ENCODE results near the gene KIRREL3.
A peak's percentile ranks its signal among the peaks of the same experiment; 100 is the strongest.

KIRREL3 gene

DNA sequence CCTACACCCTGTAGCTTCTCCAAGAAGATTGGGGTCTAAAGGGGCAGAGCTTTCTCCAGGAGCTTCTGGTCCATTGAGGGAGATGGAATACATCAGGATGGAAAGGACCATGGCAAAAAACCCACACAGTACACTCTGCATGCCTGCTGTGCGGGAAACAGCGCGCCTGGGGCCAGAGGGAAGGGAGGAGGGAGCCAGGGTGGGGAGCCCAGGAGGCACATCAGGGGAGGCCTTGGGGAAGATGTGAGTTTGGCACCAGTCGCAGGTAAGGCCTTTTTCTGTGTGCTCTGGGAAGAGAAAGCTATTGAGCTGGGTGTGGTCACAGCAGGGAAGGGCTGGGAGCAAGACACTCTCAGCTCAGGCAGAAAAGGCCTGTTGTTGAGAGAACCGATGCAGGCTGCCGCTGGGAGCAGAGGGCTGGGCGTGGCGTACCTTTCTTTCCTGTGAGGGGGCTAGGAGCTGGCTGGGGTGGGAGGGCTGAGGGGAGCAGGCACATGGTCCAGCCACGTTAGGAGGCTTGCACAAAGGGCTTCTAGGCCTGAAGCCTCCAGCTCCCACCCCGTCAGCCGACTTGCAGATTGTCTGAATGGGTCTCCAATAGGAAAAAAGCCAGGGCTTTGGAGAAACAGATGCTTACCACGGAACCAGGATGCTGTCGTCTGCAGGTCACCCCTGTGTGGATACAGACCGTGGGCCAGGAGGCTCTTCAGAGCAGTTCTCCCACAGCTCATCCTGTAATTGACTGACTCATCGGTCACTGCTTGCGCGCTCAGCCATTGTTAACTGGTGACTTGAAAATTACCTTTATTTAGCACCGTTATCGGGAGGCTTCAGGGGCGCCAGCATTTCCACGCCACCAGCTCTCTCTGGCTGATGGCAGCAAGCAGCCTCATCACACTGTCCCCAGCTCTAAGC, 407.8 kb downstream of the KIRREL3 start:
- no peak for DNase-seq

DNA sequence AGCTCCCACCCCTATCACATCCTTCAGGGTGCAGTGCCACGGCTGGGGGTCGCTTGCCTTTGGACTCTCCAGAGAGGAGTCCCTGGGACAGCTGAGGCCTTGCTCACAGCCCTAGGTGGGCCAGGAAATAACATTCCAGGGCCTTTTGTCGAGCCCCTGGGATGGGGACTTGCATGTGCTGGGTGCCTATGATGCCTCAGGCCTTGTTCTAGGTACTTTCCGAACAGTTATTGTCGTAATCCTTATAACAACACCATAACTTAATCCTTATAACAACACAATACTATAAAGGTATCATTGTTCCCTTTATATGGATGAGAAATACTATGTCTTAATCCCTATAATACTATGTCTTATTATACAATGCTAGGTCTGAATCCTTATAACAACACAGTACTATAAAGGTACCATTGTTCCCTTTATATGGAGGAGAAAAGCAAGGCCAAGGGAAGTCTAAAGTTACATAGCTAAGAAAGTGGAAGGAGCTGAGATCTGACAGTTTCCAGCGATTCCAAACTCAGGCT, 408.5 kb downstream of the KIRREL3 start:
- no peak for DNase-seq

DNA sequence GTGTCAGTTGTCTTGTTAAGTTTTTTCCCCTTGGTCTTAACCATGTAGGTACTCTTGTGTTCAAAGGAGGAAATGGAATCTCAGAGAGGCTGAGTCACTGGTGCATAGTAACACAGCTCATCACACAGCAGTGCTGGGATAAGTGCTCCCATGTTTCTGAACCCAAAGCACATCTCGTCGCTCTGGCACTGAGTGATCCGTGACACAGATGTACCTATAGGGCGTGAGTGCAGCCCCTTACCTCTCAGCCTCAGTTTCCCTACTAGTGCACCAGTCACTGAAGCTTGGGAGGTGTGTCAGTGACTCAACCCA, 411.1 kb downstream of the KIRREL3 start:
- no peak for DNase-seq

DNA sequence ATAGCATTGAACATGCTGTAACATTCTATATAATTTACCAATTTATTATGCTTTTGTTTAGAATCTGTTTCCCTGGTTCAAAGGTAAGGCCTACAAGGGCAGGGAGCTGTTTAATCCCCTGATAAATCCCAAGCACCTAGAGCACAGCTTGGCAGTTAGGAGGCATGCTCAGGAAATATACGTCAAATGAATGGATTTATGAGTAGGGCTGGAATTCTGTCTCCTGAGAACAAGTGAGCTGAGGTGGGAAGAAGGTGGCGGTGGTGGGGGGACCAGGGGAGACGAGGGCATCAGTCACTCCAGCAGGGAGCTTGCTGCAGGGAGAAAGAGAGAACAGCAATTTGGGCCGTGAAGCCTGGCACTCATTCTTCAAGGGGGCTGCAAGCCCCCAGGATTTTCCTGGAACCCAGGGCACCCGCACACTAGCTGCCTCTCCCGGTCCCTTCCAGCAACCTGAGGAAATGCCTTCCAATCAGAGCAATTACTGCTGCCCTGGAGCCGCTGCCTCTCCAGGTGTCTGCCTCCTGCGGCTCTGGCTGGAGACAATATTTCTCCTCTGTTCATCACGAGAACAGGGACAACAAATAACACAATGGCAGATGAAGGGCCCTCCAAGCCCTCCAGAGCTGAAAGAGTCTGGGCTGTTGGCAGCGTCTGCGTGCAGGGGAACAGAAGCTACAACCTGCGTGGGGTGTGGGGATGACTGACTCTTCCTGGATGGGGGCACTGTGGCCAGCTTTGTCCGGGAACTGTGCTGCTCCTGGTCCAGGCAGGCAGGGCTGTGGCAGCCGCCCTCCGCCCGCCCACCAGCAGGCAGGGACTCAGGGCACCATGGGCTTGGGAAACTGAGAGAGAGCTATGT, 411.7 kb downstream of the KIRREL3 start:
- no peak for DNase-seq

DNA sequence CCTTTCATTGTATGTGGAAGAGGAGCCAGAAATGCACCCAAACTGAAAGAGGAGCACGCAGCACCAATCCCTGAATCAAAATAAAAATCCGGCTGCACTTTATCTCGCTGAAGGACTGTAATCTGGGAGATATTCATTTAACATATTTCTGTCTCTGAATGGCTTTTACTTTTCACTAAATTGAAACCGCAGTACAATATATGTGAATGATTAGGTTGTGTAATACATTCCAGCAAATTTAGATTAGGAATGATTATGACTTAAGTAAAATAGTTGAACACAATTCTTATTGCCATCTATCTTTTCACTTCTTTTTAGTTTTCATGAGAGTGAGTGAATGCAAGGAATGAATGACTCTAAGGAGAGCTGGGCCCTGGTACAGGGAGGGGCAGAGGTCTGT, 413.0 kb downstream of the KIRREL3 start:
- no peak for DNase-seq

DNA sequence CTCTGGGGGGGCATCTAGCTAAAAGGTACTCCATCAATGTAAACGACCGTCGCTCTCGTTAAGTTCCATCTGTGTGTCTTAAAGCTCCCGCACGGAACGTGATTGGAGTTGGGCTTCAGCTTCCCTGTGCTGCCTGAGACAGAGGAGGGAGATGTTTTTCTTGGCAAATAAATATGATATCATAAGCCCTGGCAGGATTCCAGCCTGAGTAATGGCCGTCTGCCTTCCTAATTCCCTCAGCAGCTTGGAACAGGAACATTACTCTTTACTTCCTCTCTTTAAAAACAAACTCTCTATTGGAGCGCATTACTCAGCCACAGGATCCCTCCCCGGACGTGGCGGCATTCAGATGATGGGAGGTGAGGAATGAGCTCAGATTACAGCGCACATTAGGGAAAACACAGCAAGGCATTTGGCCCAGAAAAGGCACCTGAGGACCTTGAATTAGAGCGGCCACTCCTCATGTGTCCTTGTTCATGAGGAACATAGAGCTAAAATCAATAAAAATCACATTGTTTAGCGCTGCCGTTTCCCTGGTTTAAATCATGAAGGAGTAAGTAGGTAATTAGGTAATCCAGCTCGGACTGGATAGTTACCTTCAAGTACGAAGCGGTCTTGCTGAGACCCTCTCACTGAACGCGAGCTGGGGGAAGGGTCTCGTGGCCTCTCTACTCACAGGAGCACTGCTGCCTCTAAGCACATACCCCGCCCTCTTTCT, 414.6 kb downstream of the KIRREL3 start:
- peak; percentile 62 to 66 for DNase-seq

DNA sequence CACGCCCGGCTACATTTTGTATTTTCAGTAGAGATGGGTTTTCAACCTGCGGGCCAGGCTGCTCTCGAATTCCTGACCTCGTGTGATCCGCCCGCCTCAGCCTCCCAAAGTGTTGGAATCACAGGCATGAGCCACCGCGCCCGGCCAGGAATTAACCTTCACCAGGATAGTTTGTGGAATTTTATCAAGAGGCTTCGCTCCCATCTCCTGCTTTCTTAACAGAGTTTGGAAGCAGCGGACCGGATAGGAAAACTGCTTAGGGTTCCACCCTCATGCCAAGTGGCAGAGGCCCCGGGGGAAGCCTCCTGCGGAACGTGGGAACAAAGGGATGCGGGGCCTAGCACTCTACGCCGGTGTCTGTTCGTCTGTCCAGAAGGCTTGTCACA, 415.2 kb downstream of the KIRREL3 start:
- no peak for DNase-seq

DNA sequence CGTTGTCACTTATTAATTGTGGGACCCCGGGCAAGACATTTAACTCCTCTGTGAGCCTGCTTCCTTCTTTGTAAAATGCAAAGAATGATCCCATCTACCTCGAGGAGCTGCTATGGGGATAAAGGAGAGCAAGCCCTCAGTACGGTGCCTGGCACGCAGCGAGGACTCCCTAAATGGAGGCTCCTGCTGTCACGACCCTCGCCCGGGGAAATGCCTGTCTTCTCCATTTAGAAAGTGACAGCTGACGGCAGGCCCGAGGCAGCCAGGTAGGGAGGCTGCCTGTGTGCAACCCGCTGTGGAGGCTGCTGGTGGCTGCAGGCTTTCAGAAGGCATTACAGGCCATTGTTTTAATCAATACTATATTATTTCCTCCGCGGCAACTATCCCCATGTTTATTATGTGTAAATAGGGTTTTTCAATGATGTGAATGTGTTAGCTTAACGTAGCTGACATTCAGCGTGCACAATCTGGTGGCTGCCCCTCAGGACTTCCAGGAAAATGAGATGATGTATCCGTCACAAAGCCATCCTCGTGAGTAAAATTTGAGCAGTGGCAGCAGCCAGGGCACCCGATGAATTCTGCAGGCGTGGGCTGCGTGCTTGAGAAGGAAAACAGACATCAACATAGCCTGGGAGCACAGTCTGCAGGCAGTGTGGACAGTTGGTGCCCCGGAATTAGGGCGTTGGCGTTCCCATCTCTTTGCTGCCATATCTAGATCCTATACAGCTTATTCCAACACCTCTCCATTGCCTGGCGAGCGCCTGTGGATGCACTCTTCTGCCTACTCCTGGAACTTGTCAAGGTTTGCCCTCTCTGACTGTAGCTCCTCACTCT, 416.8 kb downstream of the KIRREL3 start:
- DNase-seq = no peak

DNA sequence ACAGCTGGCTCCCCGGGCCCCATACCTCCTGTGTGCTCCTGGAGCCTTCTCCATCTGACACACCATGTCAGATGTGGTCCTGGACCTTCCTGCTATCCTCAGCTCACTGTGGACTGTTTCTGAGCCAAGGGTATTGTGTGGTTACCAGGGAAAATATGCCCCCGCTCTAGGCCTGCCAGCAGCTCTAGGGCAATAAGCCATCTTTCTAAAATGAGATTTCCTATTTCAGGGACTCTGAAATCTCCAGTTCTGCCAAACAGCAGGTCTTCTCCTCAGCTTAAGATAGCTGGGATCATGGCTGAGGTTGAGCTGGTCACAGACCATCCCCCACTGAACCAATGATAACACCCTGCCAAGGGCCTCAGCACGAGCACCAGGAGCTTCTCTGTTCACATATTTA, 417.5 kb downstream of the KIRREL3 start:
- DNase-seq = no peak

DNA sequence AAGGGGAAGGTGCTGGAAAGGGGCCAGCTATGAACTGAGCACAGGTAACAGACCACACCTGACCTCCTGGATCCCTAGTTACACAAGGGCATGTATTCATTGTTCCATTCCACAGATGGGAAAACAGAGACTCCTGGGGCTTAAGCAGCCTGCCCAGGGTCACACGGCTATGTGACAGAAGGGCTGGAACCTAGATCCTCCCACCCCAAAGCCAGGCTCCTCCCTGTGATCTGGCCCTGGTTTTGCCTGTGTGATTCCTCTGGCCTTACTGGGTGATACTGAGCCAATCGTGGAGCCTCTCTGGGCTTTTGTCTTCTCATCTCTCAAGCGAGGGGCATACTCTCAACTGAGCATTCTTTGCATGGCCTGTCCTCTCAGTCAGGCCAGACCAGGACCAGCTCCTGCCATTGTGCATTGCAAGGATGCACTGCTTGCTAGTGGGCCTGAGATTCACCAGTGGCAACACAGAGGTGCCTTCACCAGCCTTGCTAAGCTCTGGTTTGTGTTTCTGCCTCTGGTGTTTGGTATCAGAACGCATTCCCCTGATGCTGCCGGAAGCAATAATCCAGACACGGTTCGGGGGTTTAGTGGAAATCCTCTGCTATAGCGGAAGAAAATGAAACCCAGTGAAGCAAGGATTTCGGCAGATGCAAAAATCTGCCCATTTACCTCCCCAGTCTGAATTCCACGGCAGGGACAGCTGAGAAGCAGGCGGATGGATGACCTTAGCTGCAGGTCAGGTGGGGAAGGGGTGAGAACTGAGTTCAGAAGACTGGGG, 418.5 kb downstream of the KIRREL3 start:
- DNase-seq = no peak

DNA sequence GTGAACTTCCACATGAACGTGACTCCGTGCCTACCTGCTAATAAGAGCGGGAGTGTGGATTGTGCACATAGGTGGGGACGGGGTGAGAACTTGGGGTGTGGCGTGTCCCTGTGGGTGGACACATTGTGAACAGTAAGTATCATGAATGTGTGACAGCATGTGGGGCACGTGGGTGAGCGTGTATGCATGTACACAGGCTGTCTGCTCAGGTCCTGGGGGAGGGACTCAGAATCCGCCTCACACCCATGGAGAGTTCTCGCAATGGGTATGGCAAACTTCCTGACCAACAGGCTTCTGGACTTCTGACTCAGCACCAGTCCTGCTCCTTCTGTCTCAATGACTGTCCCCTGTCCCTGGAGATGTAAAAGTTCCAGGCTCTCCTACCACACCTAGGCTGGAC, 422.1 kb downstream of the KIRREL3 start:
- DNase-seq = no peak

DNA sequence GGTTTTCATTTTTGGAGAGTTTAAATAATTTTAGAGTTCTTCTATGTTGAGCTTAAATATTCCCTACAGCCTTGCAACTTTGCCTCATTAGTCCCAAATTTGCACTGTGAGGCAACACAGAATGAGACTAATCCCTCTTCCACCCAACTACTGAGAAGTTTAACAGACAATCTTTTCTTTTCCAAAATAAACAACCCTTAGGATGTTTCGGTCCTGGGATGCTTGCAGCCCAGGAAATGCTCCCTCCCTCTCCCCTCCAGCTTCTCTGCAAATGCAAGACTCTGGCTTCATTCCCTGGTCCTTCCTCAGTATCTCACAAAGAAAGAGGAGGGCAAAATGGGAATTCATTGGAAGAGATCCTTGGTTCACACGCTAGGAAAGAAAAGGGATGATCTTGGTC, 422.5 kb downstream of the KIRREL3 start:
- no peak for DNase-seq

DNA sequence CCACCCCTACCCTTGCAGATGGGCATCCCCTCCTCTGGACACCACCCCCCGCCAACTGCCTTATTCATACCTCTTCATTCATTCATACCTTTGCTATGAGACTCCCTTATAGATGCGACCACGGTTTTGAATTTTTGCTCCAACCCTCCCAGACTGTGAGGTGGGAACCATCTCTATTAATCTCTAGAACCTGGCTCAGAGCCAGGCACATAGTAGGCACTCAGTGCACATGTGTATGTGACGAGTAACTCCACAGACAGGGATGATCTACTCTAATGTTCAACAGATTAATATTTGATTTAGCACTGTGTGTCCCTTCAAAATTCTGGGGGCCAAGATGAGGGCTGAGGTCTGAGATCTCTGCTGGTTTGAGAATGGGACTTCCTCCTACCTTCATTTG, 424.7 kb downstream of the KIRREL3 start:
- DNase-seq = no peak

DNA sequence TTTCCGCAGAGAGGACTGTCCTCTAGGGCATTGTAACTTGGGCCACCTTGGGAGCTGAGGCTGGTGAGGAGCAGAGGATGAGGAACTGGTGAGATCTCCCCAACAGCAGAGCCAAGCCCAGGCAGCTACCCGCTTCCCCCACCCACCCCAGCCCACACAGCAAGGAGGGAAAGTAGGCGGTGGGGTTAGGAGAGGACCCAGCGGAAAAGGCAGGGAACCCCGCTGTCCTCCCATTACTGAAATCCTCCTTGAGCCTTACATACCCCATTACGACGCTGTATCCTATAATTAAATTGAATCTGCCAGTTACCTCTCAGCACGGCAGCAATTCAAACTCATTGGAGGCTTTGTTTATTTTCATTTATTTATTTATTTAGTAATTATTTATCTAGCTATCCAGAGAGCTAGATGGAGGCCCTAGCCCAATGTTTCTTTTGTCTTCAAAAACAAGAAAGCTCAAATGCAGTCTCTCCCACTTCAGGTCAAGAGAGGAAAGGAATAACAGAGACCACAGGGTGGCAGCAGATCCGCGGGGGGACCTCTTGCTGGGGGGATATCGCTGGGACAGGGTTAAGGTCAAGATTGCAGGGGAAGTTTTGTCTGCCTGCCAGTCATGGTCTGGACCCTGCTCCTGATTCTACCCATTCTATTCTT, 427.1 kb downstream of the KIRREL3 start:
- DNase-seq = no peak

DNA sequence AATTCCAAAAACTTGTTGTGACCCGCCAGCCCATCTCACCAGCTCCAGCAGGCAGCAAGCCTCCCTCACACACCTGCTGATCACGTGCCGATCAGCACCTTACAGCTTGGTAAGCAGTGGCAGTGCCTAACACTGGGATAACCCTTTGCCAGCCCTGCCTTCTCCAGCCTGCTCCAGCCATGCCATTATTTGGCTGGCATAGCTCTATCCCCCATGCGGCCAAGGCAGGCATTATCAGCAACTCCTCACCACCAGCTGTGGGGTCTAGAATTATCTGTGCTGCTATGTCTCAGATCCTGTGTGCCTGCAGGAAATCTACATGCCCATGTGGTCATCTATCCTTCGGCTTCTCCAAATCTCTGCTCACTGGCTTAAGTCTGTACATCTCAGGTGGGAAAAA, 430.1 kb downstream of the KIRREL3 start:
- no peak for DNase-seq

DNA sequence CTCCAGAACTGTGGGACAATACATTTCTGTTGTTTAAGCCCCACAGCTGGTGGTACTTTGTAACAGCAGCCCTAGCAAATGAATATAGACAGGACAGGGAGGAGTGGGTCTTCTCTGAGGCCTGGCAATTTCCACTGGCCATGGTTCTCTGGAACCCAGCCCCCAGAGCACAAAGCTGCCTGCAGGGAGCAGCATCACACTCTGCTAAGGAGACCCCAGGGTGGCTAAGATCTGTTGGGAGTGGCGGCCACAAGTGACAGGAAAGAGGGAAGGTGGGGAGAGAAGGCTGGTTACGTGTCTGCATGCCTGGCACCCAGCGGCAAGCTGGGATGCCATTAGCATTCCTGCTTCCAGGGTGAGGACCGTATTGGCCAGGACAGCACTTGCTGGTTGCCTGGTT, 433.2 kb downstream of the KIRREL3 start:
- no peak for DNase-seq

DNA sequence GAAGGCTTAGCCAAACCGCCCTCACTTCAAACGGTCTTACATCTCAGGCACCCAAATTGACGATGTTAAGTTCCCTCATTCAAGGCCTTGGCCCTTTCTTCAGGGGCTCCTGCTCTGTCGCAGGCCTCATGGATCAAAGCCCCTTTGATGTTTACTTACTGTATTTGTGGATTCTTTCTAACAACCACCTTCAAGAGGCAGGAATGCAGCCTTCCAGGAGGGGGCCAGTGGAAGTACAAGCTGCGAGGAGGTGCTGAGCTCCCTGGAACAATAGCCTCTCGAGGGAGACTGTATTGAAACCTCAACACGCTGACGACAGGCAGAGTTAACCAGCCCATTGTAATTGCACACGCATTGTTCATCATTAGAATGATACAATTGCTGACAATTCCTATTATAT, 436.0 kb downstream of the KIRREL3 start:
- DNase-seq = no peak

DNA sequence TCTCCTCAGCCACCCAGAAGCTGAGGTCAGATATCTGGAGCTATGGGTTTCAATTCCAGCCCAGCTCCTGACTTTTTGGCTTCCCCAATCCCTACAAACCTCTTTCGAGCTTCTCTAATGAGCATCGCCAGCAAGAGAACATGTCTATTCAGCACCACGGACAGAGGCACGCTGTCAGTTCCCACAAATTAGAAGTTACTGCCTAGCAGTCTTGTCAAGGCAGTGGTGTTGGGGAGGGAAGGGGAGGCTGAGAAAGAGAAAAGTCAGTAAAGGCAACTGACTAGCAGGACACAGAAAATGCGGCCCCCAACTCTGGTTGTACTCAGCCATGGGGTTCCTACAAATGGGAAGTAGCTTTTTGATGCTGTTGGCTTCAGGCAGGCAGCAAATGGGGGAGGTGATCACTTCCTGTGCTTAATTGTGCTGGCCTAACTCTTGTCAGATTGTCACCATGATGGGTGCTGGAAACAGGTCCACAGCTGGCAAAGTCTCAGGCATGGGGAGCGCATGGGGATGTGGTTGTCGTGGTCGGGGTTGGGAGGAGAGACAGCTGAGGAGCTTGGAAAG, 439.2 kb downstream of the KIRREL3 start:
- DNase-seq = no peak

DNA sequence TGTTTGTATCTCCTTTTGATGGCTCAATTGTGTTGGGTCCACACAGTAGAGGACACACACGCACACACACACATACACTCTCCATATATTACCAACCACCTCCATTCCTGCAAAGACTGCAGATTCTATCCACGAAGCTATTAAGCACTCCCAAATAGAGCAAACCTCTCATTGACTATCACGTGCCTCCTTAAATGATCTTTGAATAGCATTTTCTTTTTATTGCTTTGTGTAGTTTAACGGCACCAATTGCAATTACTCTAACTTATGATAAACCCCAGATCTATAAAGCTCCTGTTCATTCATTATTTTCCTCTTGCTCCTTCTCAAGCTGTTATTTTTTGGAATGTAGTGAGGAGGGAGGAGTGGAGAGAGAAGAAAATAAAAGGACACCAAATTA, 440.3 kb downstream of the KIRREL3 start:
- no peak for DNase-seq
